K562 (cell line): Measurements from ENCODE around the gene LMNA. TPM values are rescaled to one million over a fixed set of nuclear protein-coding genes. Genes with fewer than 3 reads are reported as not detected.
A peak's percentile ranks its signal among the peaks of the same experiment; 100 is the strongest.

Experiments used
- ATAC-seq: fragments of 200-7000 bp; cut with Tn5 transposase; 3 replicates; pipeline ENCODE4 v1.9.1; 2020; ENCODE audit warnings: moderate library complexity
- BruUV-seq: library from RNA; stranded (reverse); fragments of 400-500 nt; replicated peaks from 2 replicates; lab custom pipeline; 2021; lab: Mats Ljungman, UMichigan
- CTCF ChIA-PET: fragments of 300-600 bp; formaldehyde crosslinking; extraction: SDS; loops from one replicate; lab custom pipeline; 2021; ENCODE audit warnings: low intra/inter-chr PET ratio; lab: Yijun Ruan, JAX
- POLR2A ChIA-PET: fragments of 300-600, 350-650 bp; sonication (Branson Sonifier 250); formaldehyde crosslinking; extraction: SDS; loops from one replicate; lab custom pipeline; 2021; ENCODE audit warnings: antibody characterized with exemption, inconsistent platforms; lab: Yijun Ruan, JAX
- DNase-seq, 4 experiments: peaks; one replicate each; pipeline versions ENCODE4 v3.0.0 to v3.0.0-alpha.2; 2011 to 2018; ENCODE audit warnings: low spot score in 3 of 4, mixed read lengths in 3 of 4; ENCODE audit errors: extremely low read depth in 1 of 4
- FAIRE-seq: peaks from 2 replicates; lab custom pipeline; 2011; peaks lifted over from hg19 to GRCh38; lab: Jason Lieb, UNC
- H2AFZ ChIP-seq: 2 replicates; pipeline ENCODE4 v1.6.0; 2011; ENCODE audit warnings: low read depth, low read length, control low read depth, inconsistent platforms
- H3K27ac ChIP-seq: fragments of 200-600 bp; 3 replicates; pipeline ENCODE4 v1.8.0; 2011; ENCODE audit warnings: low read depth, mild to moderate bottlenecking, control low read depth, inconsistent platforms, low read length, moderate library complexity, mixed read lengths; ENCODE audit errors: extremely low read depth
- H3K27me3 ChIP-seq, 2 experiments: fragments of 300-600 bp in 1 of 2; 2 replicates in 1 of 2; 3 replicates in 1 of 2; pipeline versions ENCODE4 v1.6.0 to v1.8.0; 2011; ENCODE audit warnings: inconsistent platforms in 2 of 2, low read length in 2 of 2, mild to moderate bottlenecking in 1 of 2, mixed read lengths in 1 of 2, moderate library complexity in 1 of 2; ENCODE audit not compliant: control insufficient read depth in 2 of 2, insufficient read depth in 2 of 2
- H3K36me3 ChIP-seq: fragments of 300-600 bp; 3 replicates; pipeline ENCODE4 v1.8.0; 2011; ENCODE audit warnings: mild to moderate bottlenecking, low read length, inconsistent platforms; ENCODE audit not compliant: control insufficient read depth, insufficient read depth
- H3K4me1 ChIP-seq, 2 experiments: fragments of 200-600 bp in 1 of 2; replicated peaks in 1 of 2; 2 replicates in 1 of 2; 3 replicates in 1 of 2; pipeline versions ENCODE4 v1.5.1 to v1.8.0; 2011; ENCODE audit warnings: inconsistent platforms in 2 of 2, low read length in 2 of 2, mild to moderate bottlenecking in 1 of 2, mixed read lengths in 1 of 2, moderate library complexity in 1 of 2; ENCODE audit not compliant: control insufficient read depth in 2 of 2, insufficient read depth in 2 of 2
- H3K4me2 ChIP-seq: 2 replicates; pipeline ENCODE4 v1.6.1; 2011; ENCODE audit warnings: low read length, control low read depth, inconsistent platforms, mixed read lengths; ENCODE audit not compliant: insufficient read depth
- H3K4me3 ChIP-seq: fragments of 200-600 bp; sonication (generic), shearing (Covaris generic); 2 replicates; pipeline ENCODE4 v1.5.1; 2016; ENCODE audit warnings: control low read depth, inconsistent platforms
- H3K79me2 ChIP-seq: fragments of 200-600 bp; 3 replicates; pipeline ENCODE4 v1.8.0; 2011; ENCODE audit warnings: low read length, inconsistent platforms; ENCODE audit not compliant: control insufficient read depth, insufficient read depth
- H3K9ac ChIP-seq, 2 experiments: 2 replicates each; pipeline versions ENCODE4 v1.6.0 to v1.6.1; 2011; ENCODE audit warnings: low read depth in 2 of 2, low read length in 2 of 2, control low read depth in 1 of 2, inconsistent platforms in 1 of 2, mild to moderate bottlenecking in 1 of 2, mixed read lengths in 1 of 2; ENCODE audit not compliant: insufficient read depth in 1 of 2
- H3K9me1 ChIP-seq: one replicate; pipeline ENCODE4 v1.6.0; 2011; ENCODE audit warnings: inconsistent platforms, mild to moderate bottlenecking, low read length, moderate library complexity; ENCODE audit not compliant: control insufficient read depth, insufficient read depth
- H3K9me3 ChIP-seq: replicated peaks from 2 replicates; pipeline ENCODE4 v1.5.1; 2011; ENCODE audit warnings: low read depth, low read length, inconsistent platforms; ENCODE audit not compliant: control insufficient read depth, insufficient read depth
- H4K20me1 ChIP-seq: replicated peaks from 2 replicates; pipeline ENCODE4 v1.6.1; 2011; ENCODE audit warnings: low read length, inconsistent platforms, mixed read lengths; ENCODE audit not compliant: control insufficient read depth, insufficient read depth
- BHLHE40 ChIP-seq: IDR thresholded peaks from 2 replicates; pipeline ENCODE4 v1.6.1; 2011; ENCODE audit warnings: low read length, improper control_type of control experiment
- CREM ChIP-seq: IDR thresholded peaks from 2 replicates; pipeline ENCODE4 v1.6.1; 2014; ENCODE audit warnings: antibody characterized with exemption, low read depth
- FOXJ2 ChIP-seq: fragments of 200-800 bp; sonication (Bioruptor generic); IDR thresholded peaks from 2 replicates; pipeline ENCODE4 v1.6.1; 2016; ENCODE audit warnings: missing genetic modification characterization, missing compliant biosample characterization
- GABPA ChIP-seq: fragments of 200-800 bp; sonication (Bioruptor generic); conservative IDR thresholded peaks from 2 replicates; pipeline ENCODE4 v1.6.1; 2016; ENCODE audit warnings: low read depth, missing genetic modification characterization, missing compliant biosample characterization
- HDGF ChIP-seq: fragments of 450-650 bp; IDR thresholded peaks from 2 replicates; pipeline ENCODE4 v1.6.1; 2016
- HMBOX1 ChIP-seq: sonication (generic); IDR thresholded peaks from 2 replicates; pipeline ENCODE4 v1.6.1; 2016
- MLLT1 ChIP-seq, 2 experiments: fragments of 450-650 bp; IDR thresholded peaks; 2 replicates each; pipeline ENCODE4 v1.6.1; 2016
- PCBP2 ChIP-seq: fragments of 200-400 bp; formaldehyde crosslinking; IDR thresholded peaks from 2 replicates; pipeline ENCODE4 v1.6.1; 2018; ENCODE audit warnings: low read length, low read depth, mild to moderate bottlenecking, moderate library complexity; ENCODE audit not compliant: poor library complexity, severe bottlenecking
- PRPF4 ChIP-seq: fragments of 200-400 bp; formaldehyde crosslinking; IDR thresholded peaks from one replicate; pipeline ENCODE4 v1.6.1; 2017; ENCODE audit warnings: low read length, low read depth, mild to moderate bottlenecking; ENCODE audit not compliant: insufficient read depth, poor library complexity, severe bottlenecking
- TAF9B ChIP-seq: fragments of 450-650 bp; IDR thresholded peaks from 2 replicates; pipeline ENCODE4 v1.6.1; 2018; ENCODE audit warnings: mild to moderate bottlenecking; ENCODE audit not compliant: partially characterized antibody
- ZMIZ1 ChIP-seq, 2 experiments: fragments of 150-350 bp in 1 of 2; IDR thresholded peaks; 2 replicates each; pipeline ENCODE4 v1.6.1; 2012 to 2016; ENCODE audit warnings: low read depth in 2 of 2, low read length in 2 of 2, mild to moderate bottlenecking in 1 of 2, moderate library complexity in 1 of 2
- WGBS: fragments of 100-300 bp; shearing (Covaris generic); methylation state at CpG from one replicate; pipeline ENCODE4 v1.1.6; 2016; ENCODE audit warnings: low coverage, mixed read lengths; ENCODE audit not compliant: insufficient coverage; ENCODE audit errors: missing lambda C conversion rate; 5-methylcytosine and 5-hydroxymethylcytosine counted together
- in situ Hi-C: fragments of 300-500 bp; cut with MboI; formaldehyde crosslinking; loops from 4 replicates; pipeline ENCODE4 v1.15.0; 2018; ENCODE audit warnings: inconsistent platforms, mixed read lengths
- intact Hi-C: fragments of 100-400 bp; cut with micrococcal nuclease; formaldehyde crosslinking; loops from 2 replicates; pipeline ENCODE4 v1.14.2; 2022
- polyA plus RNA-seq, 8 experiments: library from polyadenylated mRNA; depleted of rRNA in 4 of 8; stranded (reverse) in 5 of 8; unstranded in 3 of 8; fragments of >200 nt; fragmentation: Nextera tagmentation in 2 of 8; fragmentation: Illumina TruSeq in 1 of 8; extraction: Ambion mirVana in 2 of 8; extraction: Trizol in 1 of 8; gene quantifications; 2 replicates each; pipeline versions ENCODE4 v1.2.1 to v1.2.3, GENCODE V29; 2011 to 2014; ENCODE audit warnings: inconsistent platforms in 1 of 8, missing spikeins in 1 of 8
- total RNA-seq, 7 experiments: library from RNA; depleted of rRNA in 6 of 7; stranded (reverse); fragments of >200 nt in 6 of 7; fragmentation: Illumina TruSeq in 2 of 7; extraction: Trizol in 2 of 7; gene quantifications; 2 replicates each; pipeline versions ENCODE4 v1.2.1 to v1.2.3, GENCODE V29; 2011 to 2021; ENCODE audit warnings: low replicate concordance in 1 of 7
- TF ChIP-seq, protein P1 (sequence below): sonication (generic); formaldehyde crosslinking; IDR thresholded peaks from 2 replicates; pipeline ENCODE4 v1.5.0; 2020; ENCODE audit warnings: missing genetic modification reagents

LMNA gene
- total and polyA plus RNA-seq, 9 of the 15 experiments (the other 6 are each of a cell fraction or from before 2014, with no cell fraction given), result 1.00 to 347 (median 88.2) TPM

DNA sequence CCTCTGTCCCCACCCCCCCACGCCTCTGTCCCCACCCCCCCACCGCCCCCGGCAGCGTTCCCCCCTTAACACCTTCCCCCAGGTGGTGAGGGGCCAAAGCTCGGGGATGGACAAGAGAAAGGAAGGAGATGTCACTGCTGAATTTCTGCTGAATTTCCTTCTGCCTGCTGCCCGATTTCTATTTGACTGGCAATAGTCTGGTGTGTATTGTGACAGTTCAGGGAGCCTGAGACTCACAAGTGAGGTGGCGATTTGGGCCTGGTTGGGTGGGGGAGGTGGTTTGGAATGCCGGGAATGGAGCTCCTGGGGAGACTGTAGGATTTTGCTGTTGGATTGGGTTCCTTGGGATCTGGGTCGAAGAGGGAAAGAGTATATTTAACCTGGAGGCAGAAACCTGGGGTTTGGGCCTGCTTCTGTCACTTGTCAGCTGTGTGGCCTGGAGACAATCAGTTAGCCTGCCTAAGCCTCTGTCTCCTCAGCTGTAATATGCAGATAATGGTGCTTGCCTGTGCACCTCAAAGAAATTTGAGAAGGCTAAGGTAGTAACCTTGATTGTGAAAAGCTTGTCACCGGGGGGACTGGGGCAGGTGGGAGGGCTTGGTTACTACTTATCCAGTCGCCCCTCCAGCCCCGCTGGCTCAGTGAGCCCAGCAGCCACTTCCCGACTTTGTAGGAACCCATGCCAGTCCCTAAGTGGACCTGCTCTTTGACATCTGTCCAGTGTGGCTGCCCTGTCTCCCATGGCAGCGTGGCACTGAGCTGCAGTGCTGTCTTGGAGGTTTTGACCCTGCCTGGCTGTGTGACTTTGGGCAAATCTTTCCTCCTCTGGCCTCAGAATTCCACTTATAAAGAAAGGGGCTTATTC is 7.7 kb upstream of the LMNA start:
- H3K4me1 ChIP-seq, result peaks cover 33 to 55% of the 10 kb centered on the region in 2 experiments
- H3K4me3 ChIP-seq, result no peak overlapping the region
- no peaks in the 10 kb centered on the region for H3K27me3 ChIP-seq
- intact Hi-C loops (no loop called here), in situ Hi-C loops (no loop called here)
- peaks cover 4% of the 10 kb centered on the region; the same call in 1 of the 3 replicates for H3K79me2 ChIP-seq
- peaks cover 7% of the 10 kb centered on the region for H3K9me1 ChIP-seq
- ATAC-seq (peak; percentile 66), DNase-seq (peak in 2 of 4 experiments; percentile 64 to 79), FAIRE-seq (peak; percentile 90)
- CTCF ChIA-PET, result interaction anchor here (0.5 kb wide), 1 partner anchor 8 kb away, joined by 3 read pairs; no protein-coding TSS in a partner anchor
- peak overlapping the region; percentile 73 for H3K4me2 ChIP-seq
- peak overlapping the region; percentile 53 for H2AFZ ChIP-seq
- TSS peak; percentile 49 for BruUV-seq
- H3K27ac ChIP-seq, result peak overlapping the region; percentile 83
- POLR2A ChIA-PET, result interaction anchor here (0.9 to 12.5 kb wide), 7 partner anchors 10 to 55 kb away, joined by 3 to 164 read pairs (median 4); partner anchors contain the start of gene LMNA
- no peaks in the 10 kb centered on the region for H3K36me3 ChIP-seq
- no peaks in the 10 kb centered on the region for H4K20me1 ChIP-seq
- H3K9me3 ChIP-seq, result no peaks in the 10 kb centered on the region
- H3K9ac ChIP-seq, result peak overlapping the region; percentile 57 to 92; a peak in 3 of 4 replicates
- 12% methylated on average over 11 of the region's 14 CpGs for WGBS
- TF ChIP-seq, protein P1, sequence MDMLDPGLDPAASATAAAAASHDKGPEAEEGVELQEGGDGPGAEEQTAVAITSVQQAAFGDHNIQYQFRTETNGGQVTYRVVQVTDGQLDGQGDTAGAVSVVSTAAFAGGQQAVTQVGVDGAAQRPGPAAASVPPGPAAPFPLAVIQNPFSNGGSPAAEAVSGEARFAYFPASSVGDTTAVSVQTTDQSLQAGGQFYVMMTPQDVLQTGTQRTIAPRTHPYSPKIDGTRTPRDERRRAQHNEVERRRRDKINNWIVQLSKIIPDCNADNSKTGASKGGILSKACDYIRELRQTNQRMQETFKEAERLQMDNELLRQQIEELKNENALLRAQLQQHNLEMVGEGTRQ (CRISPR knock-in tag), result no peak
- TF ChIP-seq ZMIZ1 (IDR thresholded peaks at IDR 0.05; ENCODE audit: low read depth in 2 of 2, low read length in 2 of 2) (no peak), HDGF (peak; percentile 31; the same call in 1 of the 2 replicates), GABPA (tag) (no peak), CREM (peak; percentile 23; the same call in 1 of the 2 replicates), HMBOX1 (peak; percentile 47; the same call in 1 of the 2 replicates), TAF9B (peak; percentile 83), PRPF4 (no peak), FOXJ2 (tag) (no peak), MLLT1 (IDR thresholded peaks at IDR 0.05) (peak in 1 of 2 experiments; percentile 42; a peak in 1 of 4 replicates), PCBP2 (peak; percentile 2), BHLHE40 (0 out of 2 replicates have a peak, but pooled peaks have one; percentile 26)
